Gastroesophageal sphincter (tissue), 4 donors: ENCODE results near the gene NOD2. TPM values are rescaled to one million over a fixed set of nuclear protein-coding genes. Genes with fewer than 3 reads are reported as not detected.

ENCODE experiments used
- ATAC-seq: fragments of 150-250 bp; one replicate; pipeline ENCODE4 v1.9.1; 2016; ENCODE audit warnings: mild to moderate bottlenecking, moderate library complexity
- H3K27ac ChIP-seq, 4 donors: fragments of 200-600 bp; sonication (generic) in 3 of 4; 1 replicate in 3 of 4; 2 replicates in 1 of 4; pipeline ENCODE4 v1.5.1; 2016 to 2019
- H3K27me3 ChIP-seq: fragments of 200-600 bp; sonication (generic); one replicate; pipeline ENCODE4 v1.5.1; 2019
- H3K36me3 ChIP-seq, 2 donors: fragments of 200-600 bp; sonication (generic); one replicate each; pipeline ENCODE4 v1.5.1; 2019; ENCODE audit warnings: control low read depth in 1 of 2
- H3K4me1 ChIP-seq, 3 donors: fragments of 200-600 bp; sonication (generic); 1 replicate in 2 of 3; 2 replicates in 1 of 3; pipeline ENCODE4 v1.5.1; 2016 to 2019; ENCODE audit warnings: control low read depth in 2 of 3
- H3K4me3 ChIP-seq, 2 donors: fragments of 200-600 bp; sonication (generic); one replicate each; pipeline ENCODE4 v1.5.1; 2019; ENCODE audit warnings: mild to moderate bottlenecking in 1 of 2, moderate library complexity in 1 of 2
- H3K9me3 ChIP-seq, 3 donors: fragments of 200-600 bp; sonication (generic); one replicate each; pipeline ENCODE4 v1.5.1; 2017 to 2019; ENCODE audit warnings: control low read depth in 2 of 3
- EP300 ChIP-seq: sonication (generic); formaldehyde crosslinking; IDR thresholded peaks from one replicate; pipeline ENCODE4 v1.6.1; 2017; ENCODE audit warnings: antibody characterized with exemption, mild to moderate bottlenecking
- POLR2A ChIP-seq, 2 donors: fragments of 450-650 bp; IDR thresholded peaks; one replicate each; pipeline ENCODE4 v1.6.1; 2017; ENCODE audit warnings: antibody characterized with exemption in 2 of 2, mild to moderate bottlenecking in 2 of 2, moderate library complexity in 1 of 2
- POLR2AphosphoS5 ChIP-seq: sonication (generic); formaldehyde crosslinking; IDR thresholded peaks from one replicate; pipeline ENCODE4 v1.6.1; 2017; ENCODE audit warnings: antibody characterized with exemption
- WGBS, 2 donors: methylation state at CpG; one replicate each; pipeline ENCODE4 v1.1.5; 2018; ENCODE audit warnings: low coverage in 1 of 2; 5-methylcytosine and 5-hydroxymethylcytosine counted together
- total RNA-seq, 4 donors: library from RNA; depleted of rRNA; stranded (reverse); fragments of >200 nt; gene quantifications; one replicate each; pipeline ENCODE4 v1.1.0, GENCODE V29; 2016
- TF ChIP-seq, protein P1 (sequence below), 4 experiments: fragments of 200-600 bp in 2 of 4; fragments of 450-650 bp in 2 of 4; sonication (generic) in 1 of 4; IDR thresholded peaks; one replicate each; pipeline ENCODE4 v1.5.1; 2017 to 2019; ENCODE audit warnings: antibody characterized with exemption in 4 of 4, mild to moderate bottlenecking in 2 of 4, moderate library complexity in 2 of 4

The NOD2 gene
- total RNA-seq, 4 donors from 2014 or later: 0.82 to 5.9 (median 3.5) TPM

DNA sequence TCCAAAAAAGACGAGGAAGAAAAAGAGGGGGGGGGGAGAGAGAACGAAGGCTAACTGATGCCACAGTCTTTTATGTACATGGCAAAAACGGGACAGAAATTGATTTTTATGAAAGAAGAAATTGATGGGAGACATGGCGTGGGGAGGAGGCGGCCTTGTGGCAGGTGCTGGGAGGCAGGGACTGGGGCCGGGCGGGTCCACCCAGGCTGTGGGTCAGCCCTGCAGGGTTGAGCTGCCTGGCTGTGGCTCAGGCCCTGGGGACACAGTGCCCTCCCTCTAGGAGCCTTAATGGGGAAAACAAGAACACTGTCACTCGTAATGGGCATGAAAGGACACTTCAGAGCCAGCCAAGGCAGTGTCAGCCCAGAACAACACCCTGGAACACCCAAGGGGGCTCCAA, 47.1 kb upstream of the NOD2 start:
- 68 to 78% methylated on average over 6 to 7 of the region's 8 CpGs for WGBS, 2 donors
- Histone ChIP-seq H3K36me3 (peaks cover 0 to 46% of the 10 kb centered on the region in 2 donors), H3K27me3 (no peaks in the 10 kb centered on the region), H3K4me1 (peaks cover 0 to 20% (median 0%) of the 10 kb centered on the region in 3 donors), H3K27ac (no peak overlapping the region), H3K4me3 (no peak overlapping the region), H3K9me3 (no peaks in the 10 kb centered on the region)
- TF ChIP-seq, protein P1, sequence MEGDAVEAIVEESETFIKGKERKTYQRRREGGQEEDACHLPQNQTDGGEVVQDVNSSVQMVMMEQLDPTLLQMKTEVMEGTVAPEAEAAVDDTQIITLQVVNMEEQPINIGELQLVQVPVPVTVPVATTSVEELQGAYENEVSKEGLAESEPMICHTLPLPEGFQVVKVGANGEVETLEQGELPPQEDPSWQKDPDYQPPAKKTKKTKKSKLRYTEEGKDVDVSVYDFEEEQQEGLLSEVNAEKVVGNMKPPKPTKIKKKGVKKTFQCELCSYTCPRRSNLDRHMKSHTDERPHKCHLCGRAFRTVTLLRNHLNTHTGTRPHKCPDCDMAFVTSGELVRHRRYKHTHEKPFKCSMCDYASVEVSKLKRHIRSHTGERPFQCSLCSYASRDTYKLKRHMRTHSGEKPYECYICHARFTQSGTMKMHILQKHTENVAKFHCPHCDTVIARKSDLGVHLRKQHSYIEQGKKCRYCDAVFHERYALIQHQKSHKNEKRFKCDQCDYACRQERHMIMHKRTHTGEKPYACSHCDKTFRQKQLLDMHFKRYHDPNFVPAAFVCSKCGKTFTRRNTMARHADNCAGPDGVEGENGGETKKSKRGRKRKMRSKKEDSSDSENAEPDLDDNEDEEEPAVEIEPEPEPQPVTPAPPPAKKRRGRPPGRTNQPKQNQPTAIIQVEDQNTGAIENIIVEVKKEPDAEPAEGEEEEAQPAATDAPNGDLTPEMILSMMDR (IDR thresholded peaks at IDR 0.05): no peak
- no peak for TF ChIP-seq POLR2A (IDR thresholded peaks at IDR 0.05)
- no peak for ATAC-seq

DNA sequence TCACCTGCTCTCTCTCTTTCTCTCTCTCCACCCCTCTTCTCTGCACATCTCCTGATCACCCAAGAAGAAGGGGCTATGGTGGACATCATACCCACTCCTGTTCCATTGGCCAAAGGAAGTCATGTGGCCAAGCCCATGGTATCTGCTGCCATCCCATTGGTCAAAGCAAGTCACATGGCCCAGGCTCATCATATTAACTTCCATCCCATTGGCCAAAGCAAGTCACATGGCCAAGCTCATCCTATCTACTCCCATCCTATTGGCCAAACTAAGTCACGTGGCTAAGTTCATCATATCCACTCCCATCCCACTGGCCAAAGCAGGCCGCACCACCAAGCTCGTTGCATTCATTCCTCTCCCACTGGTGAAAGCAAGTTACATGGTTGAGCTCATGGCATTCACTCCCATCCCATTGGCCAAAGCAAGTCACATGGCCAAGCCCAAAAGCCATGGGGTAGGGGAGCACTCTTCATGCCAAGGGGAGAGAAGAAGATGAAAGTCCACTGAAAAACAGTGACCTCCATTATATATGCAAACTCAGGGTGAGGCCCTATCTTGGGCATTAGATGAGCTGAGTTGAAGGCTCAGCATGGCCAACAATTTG, 41.5 kb upstream of the NOD2 start:
- H3K27me3 ChIP-seq: no peaks in the 10 kb centered on the region
- TF ChIP-seq, protein P1 (IDR thresholded peaks at IDR 0.05): no peak
- TF ChIP-seq POLR2A (IDR thresholded peaks at IDR 0.05) (no peak), EP300 (no peak), POLR2AphosphoS5 (no peak)
- ATAC-seq: no peak
- no peaks in the 10 kb centered on the region for H3K4me1 ChIP-seq
- no peaks in the 10 kb centered on the region for H3K9me3 ChIP-seq
- H3K27ac ChIP-seq: no peak overlapping the region
- no peak overlapping the region for H3K4me3 ChIP-seq
- H3K36me3 ChIP-seq: peaks cover 0 to 27% of the 10 kb centered on the region in 2 donors
- WGBS, 2 donors: 93% methylated on average over 3 of the region's 3 CpGs; no CpG with 5 or more reads in 1 of the 2 donors

DNA sequence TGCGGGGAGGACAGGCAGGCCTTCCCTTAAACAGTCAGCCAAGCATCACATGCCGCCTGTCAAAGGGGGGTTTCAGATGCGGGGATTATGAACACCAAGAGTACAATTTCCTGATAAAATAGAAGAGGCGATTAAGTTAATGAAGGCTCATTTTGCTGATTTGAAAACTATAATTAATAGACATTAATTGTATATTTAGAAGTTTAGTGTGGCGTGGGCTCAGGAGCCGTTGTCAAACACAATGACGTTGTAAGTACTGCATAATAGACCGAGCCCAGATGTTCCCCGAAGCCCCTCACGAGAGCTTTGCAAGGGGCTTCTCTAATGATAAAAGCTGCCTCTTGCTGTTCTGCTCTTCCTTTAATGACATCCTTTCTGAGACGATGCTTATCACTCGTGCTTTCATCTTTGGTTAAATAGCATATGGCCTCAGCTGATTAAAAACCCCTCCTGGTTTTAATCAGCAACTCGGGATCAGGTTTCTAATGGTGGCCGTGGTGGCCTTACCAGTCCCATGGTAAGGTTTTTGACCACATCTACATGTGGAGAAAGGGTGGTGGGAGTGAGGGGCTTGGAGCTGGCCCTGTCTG, 40.5 kb upstream of the NOD2 start:
- Histone ChIP-seq H3K4me1 (no peaks in the 10 kb centered on the region), H3K27me3 (no peaks in the 10 kb centered on the region), H3K36me3 (peaks cover 0 to 22% of the 10 kb centered on the region in 2 donors), H3K4me3 (no peak overlapping the region), H3K9me3 (no peaks in the 10 kb centered on the region), H3K27ac (no peak overlapping the region)
- 56 to 89% methylated on average over 3 to 13 of the region's 14 CpGs for WGBS, 2 donors
- no peak for ATAC-seq
- TF ChIP-seq, protein P1 (IDR thresholded peaks at IDR 0.05): no peak
- TF ChIP-seq POLR2A (IDR thresholded peaks at IDR 0.05): no peak
- no peak for TF ChIP-seq EP300
- TF ChIP-seq POLR2AphosphoS5: no peak

DNA sequence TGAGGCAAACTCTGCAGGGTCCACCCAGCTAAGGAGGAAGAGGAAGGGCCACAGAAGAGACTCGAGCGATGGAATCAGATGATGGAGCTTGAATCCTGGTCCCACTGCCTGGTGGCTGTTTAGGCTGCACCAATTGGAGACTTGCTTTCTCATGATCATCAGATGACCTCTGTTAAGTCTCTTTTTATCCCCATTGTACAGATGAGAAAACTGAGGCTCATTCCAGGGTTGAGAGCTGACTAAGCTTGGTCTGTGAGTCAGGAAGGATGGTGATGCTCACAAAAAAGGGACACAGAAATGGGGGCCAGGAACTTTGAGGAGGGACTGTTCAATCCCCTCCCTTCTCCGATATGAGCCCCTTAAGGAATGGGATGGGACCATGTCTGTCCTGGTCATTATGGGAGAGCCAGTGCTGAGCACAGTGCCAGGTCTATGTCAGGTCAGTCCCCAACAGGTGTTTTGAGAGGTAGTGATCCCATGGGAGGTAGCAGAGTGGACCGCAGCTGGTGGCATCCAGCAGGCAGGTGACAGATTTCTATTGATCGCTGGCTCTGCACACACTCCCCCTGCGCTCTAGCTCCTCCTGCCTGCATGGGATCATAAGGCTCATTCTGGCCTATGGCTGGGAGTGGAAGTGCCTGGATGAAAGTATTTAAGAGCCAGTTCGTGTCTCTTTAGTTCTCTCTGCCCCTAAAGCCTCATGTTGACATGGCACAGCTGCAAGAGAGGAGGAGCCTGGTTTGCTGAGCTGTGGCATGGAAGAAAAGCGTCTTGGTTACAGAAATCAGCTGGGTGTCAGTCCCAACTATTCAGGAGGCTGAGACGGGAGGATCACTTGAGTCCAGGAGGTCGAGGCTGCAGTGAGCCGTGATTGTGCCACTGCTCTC, 39.5 kb upstream of the NOD2 start:
- Histone ChIP-seq H3K4me1 (no peaks in the 10 kb centered on the region), H3K36me3 (peaks cover 0 to 13% of the 10 kb centered on the region in 2 donors), H3K27me3 (no peaks in the 10 kb centered on the region), H3K4me3 (no peak overlapping the region), H3K27ac (no peak overlapping the region), H3K9me3 (no peaks in the 10 kb centered on the region)
- 40 to 100% methylated on average over 1 of the region's 11 CpGs for WGBS, 2 donors
- no peak for TF ChIP-seq EP300
- no peak for TF ChIP-seq POLR2AphosphoS5
- no peak for ATAC-seq

DNA sequence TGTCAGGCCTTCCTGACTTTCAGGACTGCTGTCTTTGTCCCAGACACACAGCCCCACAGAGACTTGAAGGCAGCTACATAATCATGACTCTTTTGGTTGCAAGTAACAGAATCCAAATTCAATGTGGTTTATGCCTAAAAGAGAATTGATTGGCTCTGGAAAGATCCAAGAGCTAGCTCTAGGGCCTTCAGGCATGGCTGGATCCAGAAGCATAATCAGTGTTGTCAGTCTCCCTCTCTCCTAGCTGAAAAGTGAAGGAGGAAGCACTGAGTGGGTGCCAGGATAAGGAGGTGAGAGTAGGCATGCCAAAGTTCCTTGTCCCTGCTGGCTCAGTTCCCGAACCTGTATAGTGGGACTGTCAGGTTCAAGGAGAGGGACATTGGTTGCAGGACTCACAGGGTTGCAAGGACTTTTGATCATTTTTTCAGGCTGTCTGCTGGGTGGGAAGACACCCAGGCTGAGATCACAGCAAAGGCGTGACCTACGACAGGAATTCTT, 37.8 kb upstream of the NOD2 start:
- Histone ChIP-seq H3K4me1 (no peaks in the 10 kb centered on the region), H3K27ac (no peak overlapping the region), H3K9me3 (no peaks in the 10 kb centered on the region), H3K4me3 (no peak overlapping the region), H3K36me3 (no peaks in the 10 kb centered on the region), H3K27me3 (no peaks in the 10 kb centered on the region)
- TF ChIP-seq POLR2A (IDR thresholded peaks at IDR 0.05) (no peak), POLR2AphosphoS5 (no peak), EP300 (no peak)
- TF ChIP-seq, protein P1 (IDR thresholded peaks at IDR 0.05): no peak
- no peak for ATAC-seq
- WGBS, 2 donors: 60% methylated on average over 1 of the region's 3 CpGs; no CpG with 5 or more reads in 1 of the 2 donors
